ENCODE results near the gene ADGRA1. TPM values are rescaled to one million over a fixed set of nuclear protein-coding genes. Genes with fewer than 3 reads are reported as not detected.
A peak's percentile ranks its signal among the peaks of the same experiment; 100 is the strongest.

ADGRA1 gene
- polyA plus RNA-seq, 3 donors from 2014 or later: not detected

DNA sequence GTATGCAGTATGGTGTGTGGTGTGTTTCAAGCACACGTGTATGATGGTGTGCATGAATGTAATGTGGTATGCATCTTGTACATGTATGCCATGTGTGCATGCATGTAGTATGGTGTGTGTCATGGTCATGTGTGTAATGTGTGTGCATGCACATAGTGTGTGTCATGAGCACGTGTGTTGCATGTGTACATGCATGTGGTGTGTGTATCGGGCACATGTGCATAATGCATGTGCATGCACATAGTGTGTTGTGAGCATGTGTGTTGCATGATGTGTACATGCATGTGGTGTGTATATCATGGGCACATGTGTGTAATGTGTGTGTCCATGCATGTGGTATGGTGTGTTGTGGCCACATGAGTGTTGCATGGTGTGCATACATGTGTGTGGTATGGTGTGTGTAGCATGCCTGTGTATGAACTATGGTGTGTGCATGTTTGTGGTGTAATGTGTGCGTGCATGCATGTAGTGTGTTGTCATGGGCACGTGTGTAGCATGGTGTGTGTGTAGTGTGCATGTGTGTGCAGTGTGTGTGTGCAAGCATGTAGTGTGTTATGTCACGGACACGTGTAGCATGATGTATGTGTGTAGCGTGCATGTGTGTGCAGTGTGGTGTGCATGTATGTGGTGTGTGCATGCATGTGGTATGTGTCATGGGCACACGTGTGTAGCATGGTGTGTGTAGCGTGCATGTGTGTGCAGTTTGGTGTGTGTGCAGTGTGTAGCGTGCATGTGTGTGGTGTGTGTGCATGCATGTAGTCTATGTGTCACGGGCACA is 89.8 kb downstream of the ADGRA1 start:
- no peak for DNase-seq
- peak overlapping the region in 3 of 6 donors; percentile 12 to 36 (median 17) for H3K27ac Mint-ChIP-seq
- H3K4me1 Mint-ChIP-seq: no peaks in the 10 kb centered on the region
- no peaks in the 10 kb centered on the region for H3K36me3 Mint-ChIP-seq
- H3K27me3 Mint-ChIP-seq (ENCODE audit: low read depth in 3 of 3): peaks cover 5 to 10% (median 6%) of the 10 kb centered on the region in 3 donors
- H3K9me3 Mint-ChIP-seq: peaks cover 0 to 3% (median 0%) of the 10 kb centered on the region in 6 donors
- no peak overlapping the region for H3K4me3 Mint-ChIP-seq

DNA sequence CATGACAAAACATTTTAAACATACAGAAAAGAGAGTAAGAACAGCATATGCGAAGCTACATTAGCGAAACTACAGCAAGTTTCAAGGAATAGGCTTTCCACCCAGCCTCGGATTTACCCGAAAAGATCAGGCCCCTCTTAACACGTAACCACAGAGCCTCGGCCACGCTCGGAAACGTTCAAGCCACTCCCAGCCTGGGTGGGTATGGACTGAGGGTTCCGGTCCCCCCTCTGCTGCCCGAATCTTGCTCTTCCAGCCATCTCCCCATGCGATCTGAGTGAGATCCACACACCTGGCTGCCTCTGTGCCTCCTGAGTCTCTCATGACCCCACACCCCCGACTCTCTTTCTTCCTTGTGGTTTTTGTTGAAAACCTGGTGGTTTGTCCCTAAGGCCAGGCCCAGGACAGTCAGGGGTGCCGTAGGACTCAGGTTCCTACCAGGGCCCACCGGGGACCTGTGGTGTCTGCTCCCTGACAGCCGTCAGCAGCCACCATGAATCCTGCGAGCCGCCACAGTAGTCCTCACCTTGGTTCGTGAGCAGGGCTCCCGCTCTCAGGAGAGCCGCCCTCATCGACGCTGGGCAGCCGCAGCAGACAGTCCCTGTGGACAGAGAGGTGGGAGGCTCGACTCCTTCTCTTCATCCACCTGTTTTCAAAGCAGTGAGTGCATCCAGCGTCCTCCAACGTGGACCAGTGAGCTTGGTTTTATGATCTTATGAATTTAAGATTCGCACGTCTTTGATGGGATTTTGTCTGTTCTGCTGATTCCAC is 90.8 kb downstream of the ADGRA1 start:
- no peaks in the 10 kb centered on the region for H3K36me3 Mint-ChIP-seq
- H3K4me3 Mint-ChIP-seq: no peak overlapping the region
- no peak for DNase-seq
- peaks cover 0 to 3% (median 0%) of the 10 kb centered on the region in 6 donors for H3K9me3 Mint-ChIP-seq
- no peak overlapping the region for H3K27ac Mint-ChIP-seq
- H3K27me3 Mint-ChIP-seq (ENCODE audit: low read depth in 3 of 3): peaks cover 3 to 6% (median 5%) of the 10 kb centered on the region in 3 donors
- no peaks in the 10 kb centered on the region for H3K4me1 Mint-ChIP-seq

DNA sequence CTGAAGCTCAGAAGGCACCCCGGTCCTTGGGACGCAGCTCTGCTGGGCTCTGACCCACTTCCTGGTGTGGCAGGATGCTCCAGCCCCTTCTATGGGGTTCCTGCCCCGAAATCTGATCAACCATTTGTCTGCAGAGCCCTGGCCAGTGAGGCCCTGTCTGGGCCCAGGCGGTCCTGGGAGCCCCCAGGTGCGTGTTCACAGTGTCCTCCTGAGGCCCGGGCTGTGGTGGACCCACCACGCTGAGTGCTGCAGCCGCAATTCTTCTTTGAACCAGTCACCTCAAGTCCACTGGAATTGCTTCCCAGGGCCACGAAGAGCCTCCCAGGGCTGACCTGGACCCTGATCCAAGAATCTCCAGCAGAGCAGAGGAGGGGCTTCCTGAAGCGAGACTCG is 91.4 kb downstream of the ADGRA1 start:
- Mint-ChIP-seq H3K36me3 (no peaks in the 10 kb centered on the region), H3K9me3 (peaks cover 0 to 3% (median 0%) of the 10 kb centered on the region in 6 donors), H3K27me3 (ENCODE audit: low read depth in 3 of 3) (peaks cover 3 to 6% (median 5%) of the 10 kb centered on the region in 3 donors), H3K4me1 (no peaks in the 10 kb centered on the region), H3K27ac (no peak overlapping the region), H3K4me3 (no peak overlapping the region)
- no peak for DNase-seq

DNA sequence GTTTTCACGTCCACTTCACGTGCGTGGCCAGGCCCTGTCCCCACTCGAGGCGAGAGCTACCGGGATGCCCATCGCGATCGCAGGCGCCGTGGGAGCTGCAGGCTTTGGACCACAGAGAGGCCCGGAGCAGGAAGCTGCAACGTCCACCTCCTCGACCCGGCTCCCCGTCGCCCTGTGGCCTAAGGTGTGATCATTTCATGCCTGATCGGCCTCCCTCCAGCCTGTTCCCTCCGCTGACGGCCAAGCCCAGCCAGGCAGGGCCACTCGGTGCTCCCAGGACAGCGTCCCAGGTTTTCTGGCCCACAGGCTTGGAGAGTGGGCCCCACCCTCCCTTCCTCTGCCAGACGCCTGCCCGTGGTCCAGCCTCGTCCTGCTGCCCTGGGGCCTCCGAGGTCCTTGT is 91.9 kb downstream of the ADGRA1 start:
- no peaks in the 10 kb centered on the region for H3K4me1 Mint-ChIP-seq
- H3K36me3 Mint-ChIP-seq: no peaks in the 10 kb centered on the region
- no peak overlapping the region for H3K27ac Mint-ChIP-seq
- peaks cover under 1 to 6% (median 5%) of the 10 kb centered on the region in 3 donors for H3K27me3 Mint-ChIP-seq (ENCODE audit: low read depth in 3 of 3)
- no peak overlapping the region for H3K4me3 Mint-ChIP-seq
- DNase-seq: no peak
- H3K9me3 Mint-ChIP-seq: peaks cover 0 to 2% (median 0%) of the 10 kb centered on the region in 6 donors

DNA sequence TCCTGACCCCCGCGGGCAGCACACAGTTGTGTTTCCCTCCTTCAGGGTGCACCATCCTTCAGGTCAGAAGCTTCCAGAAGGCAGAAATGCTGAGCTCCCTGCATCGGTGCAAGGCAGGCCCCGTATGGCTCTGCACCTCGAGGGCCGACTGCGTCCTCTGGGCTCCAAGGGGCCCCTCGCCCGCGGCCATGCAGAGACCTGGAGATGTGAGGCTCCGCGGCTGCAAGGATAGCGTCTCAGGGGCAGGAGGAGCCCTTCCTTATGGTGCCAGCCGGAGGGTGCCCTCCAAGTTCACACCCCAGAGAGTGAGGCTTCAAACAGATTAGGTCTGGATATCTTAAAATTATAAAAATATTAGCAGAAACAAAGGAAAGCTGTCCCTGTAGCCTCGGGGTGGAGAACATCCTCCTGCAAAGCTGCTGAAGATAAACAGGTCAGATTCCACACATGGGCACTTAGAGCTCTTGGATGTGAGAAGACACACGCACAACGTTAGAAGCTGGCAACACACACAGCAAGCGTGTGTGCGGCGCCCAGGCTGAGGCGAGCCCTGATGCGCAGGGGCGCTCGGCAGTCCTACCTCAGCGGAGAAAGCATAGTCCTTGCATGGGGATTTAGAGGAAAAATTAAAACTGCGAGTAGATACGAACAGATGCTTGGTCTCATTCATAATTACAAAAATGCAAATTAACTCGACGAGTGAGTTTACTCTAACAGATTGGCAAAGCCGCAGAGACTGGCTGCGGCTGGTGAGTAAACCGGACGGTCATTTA is 92.7 kb downstream of the ADGRA1 start:
- no peak overlapping the region for H3K4me3 Mint-ChIP-seq

DNA sequence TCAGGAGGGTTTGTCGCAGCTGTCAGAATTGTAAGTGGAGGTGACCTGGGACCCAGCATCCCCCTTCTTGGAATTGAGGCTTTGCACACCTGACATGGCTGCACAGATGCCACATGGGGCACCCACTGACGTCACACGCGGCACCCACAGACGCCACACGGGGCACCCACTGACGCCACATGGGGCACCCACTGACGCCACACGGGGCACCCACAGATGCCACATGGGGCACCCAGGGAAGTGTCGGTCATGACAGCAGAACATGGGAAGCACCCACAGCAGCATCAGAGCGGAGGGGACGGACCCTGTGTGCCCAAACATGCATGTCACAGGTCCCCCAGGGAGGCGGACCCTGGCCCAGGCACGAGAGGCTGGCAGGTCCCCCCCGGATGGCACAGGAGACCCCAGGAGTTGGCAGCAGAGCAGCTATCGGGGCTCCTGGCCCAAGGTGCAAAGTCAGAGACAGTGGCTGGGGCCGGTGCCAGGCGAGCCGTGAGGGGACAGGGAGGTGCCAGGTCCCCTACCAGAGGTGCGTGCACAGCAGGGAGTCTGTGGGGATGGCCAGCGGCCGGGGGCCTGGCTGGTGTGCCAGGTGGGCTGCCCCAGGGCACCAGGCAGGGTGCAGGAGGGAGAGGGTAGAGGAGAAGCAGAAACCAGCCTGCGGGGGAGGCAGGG is 93.4 kb downstream of the ADGRA1 start:
- Mint-ChIP-seq H3K27ac (no peak overlapping the region), H3K4me1 (no peaks in the 10 kb centered on the region), H3K27me3 (ENCODE audit: low read depth in 3 of 3) (peaks cover 0 to 5% (median 3%) of the 10 kb centered on the region in 3 donors), H3K4me3 (no peak overlapping the region), H3K36me3 (no peaks in the 10 kb centered on the region), H3K9me3 (peaks cover 0 to 2% (median 0%) of the 10 kb centered on the region in 6 donors)
- no peak for DNase-seq

More for the DNA sequence above, 92.7 kb downstream of the ADGRA1 start:
- Mint-ChIP-seq H3K27me3 (ENCODE audit: low read depth in 3 of 3) (peaks cover 0 to 5% (median 3%) of the 10 kb centered on the region in 3 donors), H3K36me3 (no peaks in the 10 kb centered on the region), H3K9me3 (peaks cover 0 to 2% (median 0%) of the 10 kb centered on the region in 6 donors), H3K4me1 (no peaks in the 10 kb centered on the region), H3K27ac (no peak overlapping the region)
- DNase-seq: no peak

Other genes starting within 250 kb of the ADGRA1 start
- not detected for gene CFAP46, start 145.4 kb upstream of the ADGRA1 start, polyA plus RNA-seq
- not detected for gene KNDC1, start 72.3 kb downstream of the ADGRA1 start, polyA plus RNA-seq
- gene UTF1, start 142.3 kb downstream of the ADGRA1 start, polyA plus RNA-seq: not detected
- gene VENTX, start 149.9 kb downstream of the ADGRA1 start, polyA plus RNA-seq: under 1 TPM in 1 of 3 donors, not detected in 2; 0.24 TPM
- 100 to 1,000 TPM; 143 to 294 (median 153) TPM for gene ADAM8, start 188.9 kb downstream of the ADGRA1 start, polyA plus RNA-seq
- gene TUBGCP2, start 220.9 kb downstream of the ADGRA1 start, polyA plus RNA-seq: 10 to 100 TPM; 11.0 to 44.3 (median 27.5) TPM
- gene ZNF511, start 221.0 kb downstream of the ADGRA1 start, polyA plus RNA-seq: 10 to 100 TPM; 73.2 to 90.2 (median 88.0) TPM
- not detected for gene CALY, start 249.0 kb downstream of the ADGRA1 start, polyA plus RNA-seq